HG02943 (cell line): Measurements from ENCODE around the gene SRGAP3.
"Not testable (repeated sequence)": the region's sequence is repeated elsewhere in the genome, so short reads cannot be mapped to it uniquely, and the experiment has no call there.

Source experiments
- ATAC-seq: cut with Tn5 transposase; IDR thresholded peaks from one replicate; pipeline ENCODE4 v1.9.1; 2021; ENCODE audit warnings: mild to moderate bottlenecking, low read depth, moderate library complexity; ENCODE audit not compliant: unreplicated experiment

SRGAP3 gene

DNA sequence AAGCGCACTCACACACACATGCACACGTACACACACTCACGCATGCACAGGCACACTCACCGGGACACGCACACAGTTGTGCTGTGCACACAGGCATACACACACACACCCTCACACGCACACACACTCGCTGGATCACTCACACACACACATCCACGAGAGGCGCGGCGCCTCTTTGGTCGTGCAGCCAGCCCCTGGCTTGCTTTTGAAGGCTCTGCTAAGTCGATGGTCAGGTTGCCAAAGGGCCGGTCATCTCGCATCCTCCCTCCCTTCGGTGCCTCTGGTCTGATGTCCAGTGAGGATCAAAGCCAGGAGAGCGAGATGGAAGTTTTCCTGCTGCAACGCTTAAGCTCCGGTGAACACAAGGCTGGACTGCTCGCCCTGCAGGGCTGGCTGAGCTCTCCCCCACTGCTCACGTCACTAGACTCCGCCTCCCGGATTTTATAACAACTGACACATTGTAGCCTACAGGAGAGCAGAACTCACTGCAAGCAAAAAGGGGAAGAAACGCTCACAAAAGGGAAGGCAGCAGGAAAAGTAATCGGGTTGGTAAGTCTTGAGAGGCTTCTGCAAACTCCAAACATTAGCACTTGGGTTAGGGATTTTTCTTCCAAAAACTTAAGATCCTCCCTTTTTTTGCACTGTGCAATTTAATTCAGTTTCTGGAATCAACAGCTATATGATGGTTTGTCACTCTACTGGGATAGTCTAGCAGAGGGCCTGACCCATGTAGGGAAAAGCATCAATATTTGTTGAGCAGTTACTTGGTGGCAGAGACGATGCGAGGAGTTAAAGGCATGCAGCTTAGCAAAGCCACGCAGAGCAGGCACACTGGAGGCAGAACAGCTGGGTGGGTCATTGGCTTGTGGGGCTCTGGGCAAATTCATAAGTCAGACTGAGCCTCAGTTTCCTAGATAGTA lies at the start of gene SRGAP3:
SRGAP3 (minus strand) TSS at position 374 of the 920 bp plus-strand sequence. CDS start 695 bp downstream, outside the sequence.
- ATAC-seq, result peak; percentile 100

- ATAC-seq, result no peak
These were observed 48.8 kb upstream of the SRGAP3 start for GRCh38 chr3:9298236-9298635.

DNA sequence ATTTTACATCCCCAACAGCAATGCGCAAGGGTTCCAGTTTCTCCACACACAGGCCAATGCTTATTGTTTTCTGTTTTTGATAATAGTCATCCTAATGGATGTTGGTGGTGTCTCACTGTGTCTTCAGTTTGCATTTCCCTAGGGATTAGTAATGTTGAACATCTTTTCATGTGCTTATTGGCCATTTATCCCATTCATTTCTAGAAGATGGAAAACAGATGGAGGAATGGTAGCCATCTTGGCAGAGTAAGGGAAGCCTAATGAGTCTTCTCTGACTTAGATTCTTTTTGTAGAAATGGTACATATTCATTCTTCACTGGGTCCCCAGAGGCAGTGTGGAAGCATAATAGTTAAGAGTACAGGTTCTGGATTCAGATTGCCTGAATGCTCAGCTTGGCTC lies 46.8 kb upstream of the SRGAP3 start:
- no peak for ATAC-seq

DNA sequence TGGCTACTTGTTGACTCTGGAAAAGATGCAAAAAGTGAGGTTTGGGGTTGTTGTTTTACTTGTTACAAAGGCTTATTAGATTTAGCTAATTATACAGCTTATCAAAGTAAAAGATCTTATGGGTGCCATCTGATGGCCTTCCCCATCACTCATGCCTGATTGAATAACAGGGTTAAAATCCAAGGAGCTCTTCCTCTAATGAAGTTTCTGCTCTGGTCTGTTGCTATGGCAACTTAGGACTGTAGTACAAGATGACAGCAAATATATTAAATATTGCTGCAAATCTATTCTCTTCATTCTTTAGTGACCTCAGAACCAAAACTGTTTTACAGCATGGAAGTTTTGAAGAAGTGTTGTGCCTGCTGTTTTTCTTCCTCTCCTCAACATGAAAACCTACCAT lies 45.6 kb upstream of the SRGAP3 start:
- ATAC-seq, result no peak

DNA sequence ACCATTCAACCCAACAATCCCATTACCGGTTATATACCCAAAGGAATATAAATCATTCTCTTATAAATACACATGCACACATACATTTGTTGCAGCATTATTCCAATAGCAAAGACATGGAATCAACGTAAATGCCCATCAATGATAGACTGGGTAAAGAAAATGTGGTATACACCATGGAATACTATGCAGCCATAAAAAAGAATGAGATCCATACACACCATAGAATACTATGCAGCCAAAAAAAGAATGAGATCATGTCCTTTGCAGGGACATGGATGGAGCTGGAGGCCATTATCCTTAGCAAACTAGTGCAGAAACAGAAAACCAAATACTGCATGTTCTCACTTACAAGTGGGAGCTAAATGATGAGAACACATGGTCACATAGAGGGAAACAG lies 44.5 kb upstream of the SRGAP3 start:
- not testable (repeated sequence) for ATAC-seq

- no peak for ATAC-seq
These were observed 43.6 kb upstream of the SRGAP3 start for GRCh38 chr3:9293076-9293475.

- ATAC-seq, result no peak
These were observed 43.1 kb upstream of the SRGAP3 start for GRCh38 chr3:9292516-9292915.

DNA sequence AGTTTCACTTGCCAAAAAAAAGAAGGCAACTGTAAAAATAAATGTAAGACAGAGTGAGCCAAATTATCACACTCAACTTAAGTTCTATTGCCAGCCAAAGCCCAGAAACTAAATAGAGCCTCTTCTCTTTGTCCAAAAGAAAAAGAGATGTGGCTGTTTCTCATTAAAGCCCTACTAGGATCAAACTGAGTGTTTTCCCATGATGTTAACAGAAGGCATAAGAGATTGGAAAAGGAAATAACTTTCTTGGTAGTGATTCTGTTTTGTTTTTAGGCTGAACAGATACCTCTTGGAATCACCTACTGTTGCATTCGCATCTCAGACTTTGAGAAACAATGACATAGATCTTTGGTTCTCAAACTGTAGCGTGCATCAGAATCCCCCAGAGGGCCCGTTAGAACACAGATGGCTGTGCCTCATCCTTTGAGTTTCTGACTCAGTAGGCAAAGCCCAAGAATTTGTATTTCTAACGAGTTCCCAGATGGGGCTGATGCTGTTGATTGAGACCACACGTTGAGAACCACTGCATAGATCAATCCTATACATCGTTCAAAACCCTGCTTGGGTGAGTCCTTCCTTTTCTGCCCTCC lies 42.5 kb upstream of the SRGAP3 start:
- ATAC-seq, result no peak

DNA sequence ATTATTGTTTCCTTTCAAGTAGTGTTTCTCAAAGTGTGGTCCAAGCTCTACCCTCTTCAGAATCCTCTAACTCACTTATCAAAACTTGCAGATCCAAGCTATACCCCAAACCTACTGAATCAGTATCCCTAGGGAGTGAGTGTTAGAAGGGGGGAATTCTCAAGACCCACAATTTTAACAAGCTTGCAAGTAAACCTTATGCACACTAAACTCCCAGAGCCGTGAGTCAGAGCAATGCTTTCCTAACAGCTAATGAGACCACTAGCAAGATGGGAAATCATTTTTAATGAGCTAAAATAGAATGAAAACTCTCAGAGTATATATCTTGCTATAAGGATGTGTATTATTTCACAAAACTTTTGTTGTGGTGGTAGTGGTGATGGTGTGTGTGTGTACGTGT lies 41.1 kb upstream of the SRGAP3 start:
- no peak for ATAC-seq

GRCh38 chr3:9281533-9281932 lies 32.1 kb upstream of the SRGAP3 start:
- ATAC-seq, result not testable (repeated sequence)

DNA sequence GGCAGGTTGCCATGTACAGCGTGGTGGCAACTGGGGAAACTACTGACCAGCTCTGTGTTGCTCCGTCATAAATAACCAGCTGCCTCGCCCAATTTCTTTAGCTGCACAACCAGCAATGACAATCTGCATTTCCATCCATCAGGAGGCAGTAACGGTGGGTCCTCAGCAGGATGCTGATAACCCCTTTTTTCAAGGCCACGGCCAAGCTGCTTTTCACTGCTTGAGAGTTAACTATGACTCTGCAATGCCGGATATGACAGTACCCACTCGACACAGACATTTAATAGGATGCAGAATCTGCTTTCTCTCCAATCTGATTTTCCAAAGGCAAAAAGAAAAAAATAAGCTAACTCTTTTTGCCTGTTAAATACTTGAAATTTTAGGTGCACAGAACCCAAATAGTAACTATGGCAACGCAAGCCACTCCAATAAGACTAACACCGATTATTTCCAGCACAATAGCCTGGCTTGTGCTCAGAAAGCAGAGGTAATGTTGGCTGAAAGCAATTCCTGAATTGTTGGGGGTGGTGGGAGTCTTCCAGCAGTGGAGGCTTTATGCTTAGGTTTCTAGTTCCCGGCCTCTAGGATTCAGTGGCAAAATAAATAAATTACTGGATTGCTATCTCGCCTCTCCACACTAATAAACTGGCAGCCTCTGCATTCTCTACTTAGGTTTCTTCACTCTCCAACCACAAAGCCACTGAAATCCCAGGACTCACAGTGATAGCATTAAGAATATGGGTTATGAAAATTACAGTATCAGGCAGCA lies 31.2 kb upstream of the SRGAP3 start:
- ATAC-seq, result no peak

- no peak for ATAC-seq
These were observed 30.5 kb upstream of the SRGAP3 start for GRCh38 chr3:9279966-9280365.

- ATAC-seq, result no peak
These were observed 29.1 kb upstream of the SRGAP3 start for GRCh38 chr3:9278498-9278897.

DNA sequence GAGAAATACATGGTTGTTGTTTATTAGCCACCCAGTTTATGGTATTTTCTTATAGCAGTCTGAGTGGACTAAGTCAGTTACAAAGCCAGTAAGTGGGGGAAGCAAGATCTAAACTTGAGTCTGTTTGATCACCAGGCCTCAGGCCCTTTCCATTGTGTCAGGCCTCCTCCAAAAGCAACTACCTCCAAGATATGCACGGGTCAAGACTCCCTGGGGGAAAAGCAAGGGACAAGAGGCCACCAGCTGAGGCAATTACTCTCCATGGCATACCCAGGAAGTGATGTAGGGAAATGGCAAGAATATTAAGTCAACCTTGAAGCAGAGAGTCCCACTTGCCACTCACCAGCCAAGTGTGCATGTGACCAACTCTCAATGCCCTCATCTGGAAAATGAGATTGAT lies 28.6 kb upstream of the SRGAP3 start:
- ATAC-seq, result no peak

DNA sequence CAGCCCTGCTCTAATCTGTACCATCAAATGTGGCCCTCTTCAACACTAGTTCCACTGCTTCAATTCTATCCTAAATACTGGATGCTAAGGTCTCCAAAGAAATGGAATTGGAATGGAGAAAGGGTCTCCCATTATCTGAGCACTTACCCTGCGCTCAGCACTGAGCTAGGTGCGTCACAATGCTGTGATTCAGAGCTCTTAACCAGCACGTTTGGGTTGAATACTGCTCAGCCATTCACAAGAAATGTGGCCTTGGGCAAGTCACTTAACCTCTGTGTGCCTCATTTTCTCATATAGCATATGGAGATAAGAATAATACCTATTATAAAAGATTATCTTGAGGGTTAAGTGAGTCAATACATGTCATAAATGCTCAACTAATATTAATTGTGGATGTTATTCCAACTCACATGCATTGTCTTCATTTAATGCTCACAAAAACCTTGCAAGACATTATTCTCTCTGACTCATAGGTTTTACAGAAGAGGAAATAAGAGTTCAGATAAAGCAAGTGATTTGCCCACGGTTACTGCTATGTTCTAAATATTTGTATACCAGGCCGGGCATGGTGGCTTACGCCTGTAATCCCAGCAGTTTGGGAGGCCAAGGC lies 27.4 kb upstream of the SRGAP3 start:
- ATAC-seq, result no peak

- ATAC-seq, result no peak
These were observed 22.5 kb upstream of the SRGAP3 start for GRCh38 chr3:9271903-9272302.

GRCh38 chr3:9270704-9271103 lies 21.3 kb upstream of the SRGAP3 start:
- ATAC-seq, result no peak

DNA sequence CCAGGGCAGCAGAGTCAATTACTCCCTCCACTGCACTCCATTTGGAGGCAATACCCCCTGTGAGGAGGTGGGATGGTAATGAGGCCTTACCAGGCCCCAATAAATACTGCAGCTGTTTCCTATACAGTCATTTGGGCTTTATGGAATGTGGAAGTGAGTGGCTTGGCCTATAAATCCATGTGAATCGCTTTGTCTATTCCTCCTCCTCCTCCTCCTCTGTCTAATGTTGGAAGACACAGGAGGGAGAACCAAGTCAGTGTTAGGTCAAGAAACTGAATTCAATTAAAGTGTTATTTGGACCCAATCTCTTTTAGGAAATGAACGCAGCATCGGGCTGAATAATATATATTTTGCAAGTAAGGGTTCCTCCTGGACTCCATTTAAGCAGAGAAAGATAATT lies 17.3 kb upstream of the SRGAP3 start:
- no peak for ATAC-seq

DNA sequence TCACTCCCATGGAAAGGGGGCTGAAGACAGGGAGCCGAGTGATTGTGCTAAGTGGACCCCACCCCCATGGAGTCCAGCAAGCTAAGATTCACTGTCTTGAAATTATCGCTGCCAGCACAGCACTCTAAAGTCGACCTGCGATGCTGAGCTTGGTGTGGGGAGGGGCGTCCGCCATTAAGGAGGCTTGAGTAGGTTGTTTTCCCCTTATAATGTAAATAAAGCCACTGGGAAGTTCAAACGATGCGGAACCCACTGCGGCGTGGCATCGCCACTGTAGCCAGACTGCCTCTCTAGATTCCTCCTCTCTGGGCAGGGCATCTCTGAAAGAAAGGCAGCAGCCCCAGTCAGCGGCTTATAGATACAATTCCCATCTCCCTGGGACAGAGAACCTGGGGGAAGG lies 10.9 kb upstream of the SRGAP3 start:
- no peak for ATAC-seq

GRCh38 chr3:9257092-9257491 lies 7.6 kb upstream of the SRGAP3 start:
- no peak for ATAC-seq

GRCh38 chr3:9255976-9256375 lies 6.5 kb upstream of the SRGAP3 start:
- no peak for ATAC-seq
